GM13976 (cell line): ENCODE results near the gene MBD3.

Experiments
- DNase-seq: peaks from one replicate; pipeline ENCODE4 v3.0.0; 2012; ENCODE audit warnings: low spot score
- in situ Hi-C: fragments of 300-500 bp; cut with MboI; formaldehyde crosslinking; loops from one replicate; pipeline ENCODE4 v1.12.0; 2022; ENCODE audit warnings: low sequenced_read_pairs, mixed read lengths, inconsistent platforms; ENCODE audit not compliant: unreplicated experiment
- TF ChIP-seq, protein P1 (sequence below): IDR thresholded peaks from 2 replicates; pipeline ENCODE4 v1.5.1; 2012; ENCODE audit warnings: borderline replicate concordance, mild to moderate bottlenecking; ENCODE audit not compliant: insufficient read depth; ENCODE audit errors: extremely low read depth, missing control alignments, control extremely low read depth

Gene MBD3

DNA sequence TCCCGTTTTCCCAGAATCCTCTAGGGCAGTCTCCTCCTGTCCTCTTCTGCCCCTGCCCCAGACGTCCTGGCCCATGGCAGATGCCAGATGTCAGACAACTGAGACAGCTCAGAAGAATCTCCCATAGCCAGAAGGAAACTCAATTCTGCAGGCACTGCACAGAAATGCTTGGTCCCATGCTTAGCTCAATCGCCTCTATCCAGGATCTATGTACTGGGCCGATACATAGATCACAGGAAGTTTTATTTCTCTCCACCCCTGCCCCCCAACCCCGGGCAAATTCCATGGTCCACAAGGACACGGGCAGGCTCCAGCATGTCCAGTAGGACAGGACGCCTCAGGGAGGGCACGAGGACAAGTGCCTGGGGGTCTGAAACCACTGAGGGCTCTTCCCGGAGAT is 4.8 kb downstream of the MBD3 start:
- no peak for DNase-seq
- in situ Hi-C loops: no loop called here
- TF ChIP-seq, protein P1, sequence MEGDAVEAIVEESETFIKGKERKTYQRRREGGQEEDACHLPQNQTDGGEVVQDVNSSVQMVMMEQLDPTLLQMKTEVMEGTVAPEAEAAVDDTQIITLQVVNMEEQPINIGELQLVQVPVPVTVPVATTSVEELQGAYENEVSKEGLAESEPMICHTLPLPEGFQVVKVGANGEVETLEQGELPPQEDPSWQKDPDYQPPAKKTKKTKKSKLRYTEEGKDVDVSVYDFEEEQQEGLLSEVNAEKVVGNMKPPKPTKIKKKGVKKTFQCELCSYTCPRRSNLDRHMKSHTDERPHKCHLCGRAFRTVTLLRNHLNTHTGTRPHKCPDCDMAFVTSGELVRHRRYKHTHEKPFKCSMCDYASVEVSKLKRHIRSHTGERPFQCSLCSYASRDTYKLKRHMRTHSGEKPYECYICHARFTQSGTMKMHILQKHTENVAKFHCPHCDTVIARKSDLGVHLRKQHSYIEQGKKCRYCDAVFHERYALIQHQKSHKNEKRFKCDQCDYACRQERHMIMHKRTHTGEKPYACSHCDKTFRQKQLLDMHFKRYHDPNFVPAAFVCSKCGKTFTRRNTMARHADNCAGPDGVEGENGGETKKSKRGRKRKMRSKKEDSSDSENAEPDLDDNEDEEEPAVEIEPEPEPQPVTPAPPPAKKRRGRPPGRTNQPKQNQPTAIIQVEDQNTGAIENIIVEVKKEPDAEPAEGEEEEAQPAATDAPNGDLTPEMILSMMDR: no peak

DNA sequence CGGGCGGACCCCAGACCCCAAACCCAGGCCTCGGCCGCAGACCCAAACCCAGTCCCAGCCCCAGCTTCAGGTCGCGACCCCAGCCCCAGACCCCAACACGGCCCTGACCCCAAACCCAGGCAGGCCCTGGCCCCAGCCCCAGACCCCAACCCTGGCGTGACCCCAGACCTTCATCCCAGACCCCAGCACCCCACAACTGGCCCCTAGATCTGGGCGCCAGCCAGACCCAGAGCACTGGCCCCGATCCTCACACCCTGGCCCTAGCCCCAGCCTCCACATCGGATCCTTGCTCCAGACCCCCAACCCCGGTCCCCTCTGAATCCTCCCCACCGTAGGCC is 7.5 kb downstream of the MBD3 start:
- no peak for DNase-seq
- TF ChIP-seq, protein P1: no peak
- in situ Hi-C loops: no loop called here

DNA sequence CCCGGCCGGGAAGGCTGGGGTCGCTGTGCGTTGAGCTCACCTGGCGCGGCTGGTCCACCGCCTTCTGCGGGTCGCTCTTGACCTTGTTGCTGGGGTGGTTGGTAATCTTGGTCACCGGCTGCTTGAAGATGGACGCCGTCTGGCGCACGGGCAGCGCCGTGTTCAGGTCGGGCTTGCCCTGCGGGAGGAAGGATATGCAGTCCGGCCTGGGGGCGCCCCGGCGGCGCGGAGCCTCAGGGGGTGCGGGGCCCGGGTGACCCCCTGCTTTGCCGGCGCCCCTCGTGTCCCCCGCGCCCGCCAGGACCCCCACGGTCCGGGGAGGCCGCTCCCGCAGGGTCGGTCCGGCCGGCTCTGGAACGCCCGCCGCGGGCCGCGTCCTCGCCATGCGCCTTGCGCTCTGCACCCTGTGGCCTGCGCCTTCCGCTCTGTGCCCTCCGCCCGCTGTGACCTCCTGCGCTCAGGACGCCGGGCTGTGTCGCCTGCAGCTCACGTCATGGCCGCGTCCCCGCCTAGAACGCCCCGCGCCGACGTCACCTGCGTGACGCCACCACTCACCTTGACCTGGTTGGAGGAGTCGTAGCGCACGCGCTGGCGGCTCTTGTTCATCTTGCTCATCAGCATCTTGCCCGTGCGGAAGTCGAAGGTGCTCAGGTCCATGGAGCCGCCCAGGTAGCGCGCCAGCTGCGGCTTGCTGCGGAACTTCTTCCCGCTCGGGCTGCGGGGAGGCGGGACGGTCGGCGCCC is 8.0 kb downstream of the MBD3 start:
- TF ChIP-seq, protein P1: no peak
- in situ Hi-C loops: no loop called here
- DNase-seq: no peak

DNA sequence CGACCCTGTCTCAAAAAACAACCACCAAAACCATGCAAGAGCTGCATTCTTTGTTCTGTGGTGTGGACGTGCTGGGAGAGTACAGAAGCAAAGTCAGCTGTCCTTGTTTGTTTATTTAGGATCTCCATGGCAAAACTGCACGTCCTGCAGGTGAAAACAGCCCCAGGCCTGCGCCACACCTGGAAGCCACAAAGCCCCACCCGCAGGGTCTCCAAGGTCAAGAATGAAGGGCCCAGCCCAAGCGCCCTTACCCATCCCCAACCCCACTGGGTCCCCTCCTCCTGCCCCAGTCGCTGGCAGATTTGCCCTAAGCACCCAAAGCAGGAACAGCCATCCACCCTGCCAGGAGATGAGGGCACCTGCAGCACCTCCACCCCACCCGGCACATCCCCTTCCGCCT is 10.5 kb downstream of the MBD3 start:
- TF ChIP-seq, protein P1: no peak
- DNase-seq: no peak
- in situ Hi-C loops: no loop called here

DNA sequence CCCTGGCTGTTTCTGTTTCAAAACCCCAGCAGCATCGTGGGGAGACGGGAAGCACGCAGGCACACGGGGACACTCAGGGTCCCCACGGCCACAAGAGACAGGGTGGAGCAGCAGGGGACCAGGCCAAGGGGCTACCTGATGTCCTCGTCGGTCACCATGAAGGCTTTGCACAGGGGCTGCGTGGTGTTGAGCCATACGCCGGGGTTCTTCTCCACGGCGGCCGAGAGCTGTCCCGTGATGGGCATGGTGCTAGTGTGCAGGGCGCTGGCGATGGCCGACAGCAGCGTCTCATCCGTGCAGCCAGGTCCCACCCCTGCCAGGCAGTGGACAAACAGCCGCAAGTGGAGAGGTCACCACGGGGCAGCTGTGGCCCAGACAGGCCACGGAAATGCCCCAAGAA is 11.7 kb downstream of the MBD3 start:
- DNase-seq: no peak
- in situ Hi-C loops: no loop called here
- TF ChIP-seq, protein P1: no peak

DNA sequence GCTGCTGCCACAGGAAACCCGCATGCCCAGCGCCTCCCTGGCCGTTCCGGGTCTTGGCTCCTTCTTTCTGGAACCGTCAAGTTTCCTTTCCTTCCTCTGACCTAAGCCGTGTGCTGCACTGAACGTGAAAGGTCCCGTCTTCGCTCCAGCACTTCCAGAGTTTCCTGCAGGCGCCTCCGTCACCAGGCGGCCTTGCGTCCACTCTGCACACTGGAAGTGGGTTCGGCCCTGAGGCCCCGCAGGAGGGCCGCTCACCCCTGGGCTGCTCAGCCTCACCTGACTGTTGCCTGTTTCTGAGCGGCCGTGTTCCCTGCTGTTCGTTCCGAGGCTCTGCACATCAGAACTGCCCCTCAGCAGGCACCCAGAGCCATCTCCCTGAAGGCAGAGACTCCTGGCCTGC is 12.3 kb downstream of the MBD3 start:
- TF ChIP-seq, protein P1: no peak
- in situ Hi-C loops: no loop called here
- DNase-seq: no peak

DNA sequence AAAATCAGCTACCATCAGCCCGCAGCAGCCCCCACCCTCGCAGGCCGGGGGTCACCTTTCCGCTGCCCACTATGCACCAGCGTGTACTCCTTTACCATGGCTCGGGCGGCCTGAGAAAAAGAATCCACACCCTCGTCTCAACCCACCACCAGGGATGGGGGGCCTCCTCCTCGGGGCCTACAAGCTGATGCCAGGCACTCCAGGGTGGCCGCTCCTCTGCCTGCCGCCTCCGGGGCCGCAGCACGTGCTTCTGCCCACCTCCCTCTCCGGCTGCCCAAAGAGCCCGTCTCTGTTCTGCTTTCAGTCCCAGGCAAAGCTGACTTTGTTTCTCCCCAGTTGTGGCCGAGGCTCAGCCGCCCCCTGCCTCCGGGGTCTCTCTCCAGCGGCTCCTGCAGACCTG is 13.4 kb downstream of the MBD3 start:
- DNase-seq: no peak
- TF ChIP-seq, protein P1: no peak
- in situ Hi-C loops: no loop called here
